Right lobe of liver (tissue), 4 donors: ENCODE data around the gene WDR47.

ENCODE experiments used
- CTCF ChIP-seq, 4 donors: fragments of 200-600 bp in 3 of 4; fragments of 450-650 bp in 1 of 4; IDR thresholded peaks; one replicate each; pipeline versions ENCODE4 v1.5.1 to v1.8.0; 2016 to 2022; ENCODE audit warnings: antibody characterized with exemption in 4 of 4, mild to moderate bottlenecking in 2 of 4
- POLR2A ChIP-seq: fragments of 450-650 bp; IDR thresholded peaks from one replicate; pipeline ENCODE4 v1.6.1; 2017; ENCODE audit warnings: antibody characterized with exemption, mild to moderate bottlenecking
- donor health status: DM: no; HTN: no; CAD: no.
- donor health status: DM: no; HTN: no; CAD: no.
- donor health status: DM: no; HTN: yes; CAD: no.

- TF ChIP-seq CTCF (IDR thresholded peaks at IDR 0.05): no peak
- no peak for TF ChIP-seq POLR2A
Measured at GRCh38 chr1:109080441-109081082, 38.7 kb upstream of the WDR47 start.
